H1 (cell line): ENCODE results near the gene GNAI2. TPM values are rescaled to one million over a fixed set of nuclear protein-coding genes. Genes with fewer than 3 reads are reported as not detected.

Source experiments
- BCL11A ChIP-seq, 2 experiments: IDR thresholded peaks; one replicate each; pipeline ENCODE4 v1.6.1; 2011; ENCODE audit warnings: low read depth in 2 of 2, low read length in 2 of 2, mild to moderate bottlenecking in 2 of 2
- CBX8 ChIP-seq: fragments of 300-800, 300-1000 bp; sonication (generic); IDR thresholded peaks from 2 replicates; pipeline ENCODE4 v1.7.1; 2016; ENCODE audit warnings: low read depth, low read length, borderline replicate concordance
- E2F6 ChIP-seq: IDR thresholded peaks from 2 replicates; pipeline ENCODE4 v1.6.1; 2012; ENCODE audit warnings: inconsistent platforms
- KDM5A ChIP-seq: fragments of 200-600 bp; IDR thresholded peaks from 2 replicates; pipeline ENCODE4 v1.7.1; 2012; ENCODE audit warnings: mild to moderate bottlenecking, low read length, inconsistent platforms, mixed read lengths
- PHF8 ChIP-seq: fragments of 200-600 bp; sonication (generic); conservative IDR thresholded peaks from 2 replicates; pipeline ENCODE4 v1.7.1; 2012; ENCODE audit warnings: low read depth, mild to moderate bottlenecking, inconsistent platforms, low read length, moderate library complexity
- POLR2A ChIP-seq, 2 experiments: IDR thresholded peaks; 1 replicate in 1 of 2; 2 replicates in 1 of 2; pipeline ENCODE4 v1.6.1; 2011; ENCODE audit warnings: low read depth in 2 of 2, low read length in 2 of 2, mild to moderate bottlenecking in 2 of 2; ENCODE audit errors: control extremely low read depth in 1 of 2
- POLR2AphosphoS5 ChIP-seq: IDR thresholded peaks from 2 replicates; pipeline ENCODE4 v1.6.1; 2011; ENCODE audit warnings: low read depth, low read length
- RBBP5 ChIP-seq: IDR thresholded peaks from 2 replicates; pipeline ENCODE4 v1.7.1; 2012; ENCODE audit warnings: low read depth, mild to moderate bottlenecking, inconsistent platforms, low read length, moderate library complexity, borderline replicate concordance
- RXRA ChIP-seq: IDR thresholded peaks from 2 replicates; pipeline ENCODE4 v1.6.1; 2011; ENCODE audit warnings: low read depth, mild to moderate bottlenecking, low read length, moderate library complexity; ENCODE audit not compliant: insufficient read depth
- SIX5 ChIP-seq: IDR thresholded peaks from 2 replicates; pipeline ENCODE4 v1.6.1; 2011; ENCODE audit warnings: mild to moderate bottlenecking, low read depth, low read length
- SP2 ChIP-seq: IDR thresholded peaks from 2 replicates; pipeline ENCODE4 v1.6.1; 2012; ENCODE audit warnings: mild to moderate bottlenecking, low read length, inconsistent platforms
- SRF ChIP-seq: IDR thresholded peaks from 2 replicates; pipeline ENCODE4 v1.6.1; 2011; ENCODE audit warnings: mild to moderate bottlenecking, low read depth, low read length, moderate library complexity
- TAF7 ChIP-seq: optimal IDR thresholded peaks from 2 replicates; pipeline ENCODE3; 2011; ENCODE audit warnings: low read depth, mild to moderate bottlenecking, inconsistent platforms, low read length, moderate library complexity, borderline replicate concordance
- TBP ChIP-seq: IDR thresholded peaks from 2 replicates; pipeline ENCODE4 v1.6.1; 2011; ENCODE audit warnings: low read depth, low read length, improper control_type of control experiment
- TCF12 ChIP-seq: IDR thresholded peaks from 2 replicates; pipeline ENCODE4 v1.6.1; 2011; ENCODE audit warnings: low read depth, mild to moderate bottlenecking, low read length
- polyA plus RNA-seq, 7 experiments: library from polyadenylated mRNA; depleted of rRNA in 3 of 7; stranded (reverse) in 5 of 7; unstranded in 2 of 7; fragments of >200 nt in 5 of 7; fragments of 200-250 nt in 2 of 7; gene quantifications; 1 replicate in 5 of 7; 2 replicates in 1 of 7; 4 replicates in 1 of 7; pipeline versions ENCODE4 v1.2.1 to v1.2.3, GENCODE V29; 2011 to 2013; ENCODE audit warnings: missing spikeins in 2 of 7, mixed read lengths in 2 of 7
- total RNA-seq: library from RNA; stranded (reverse); fragmentation: NEBNext Ultra II Directional; extraction: Animal tissue kit (Norgen Biotek cat#: 25700); gene quantifications from 2 replicates; pipeline ENCODE4 v1.2.1, GENCODE V29; 2021

Gene GNAI2
- total and polyA plus RNA-seq, 2 of the 8 experiments (the other 6 are each of a cell fraction or from before 2014, with no cell fraction given): 168 to 539 TPM

GRCh38 chr3:50227390-50228183 lies 8.4 kb upstream of the GNAI2 start (continued):
- TF ChIP-seq POLR2A (IDR thresholded peaks at IDR 0.05; ENCODE audit: control extremely low read depth in 1 of 2, low read depth in 2 of 2, low read length in 2 of 2) (peak in 1 of 2 experiments; percentile 53; a peak in 2 of 3 replicates), SIX5 (no peak), SP2 (peak; percentile 77), TAF7 (peak; percentile 62), RBBP5 (0 out of 2 replicates have a peak, but pooled peaks have one; percentile 56), POLR2AphosphoS5 (no peak), CBX8 (no peak), SRF (no peak), TBP (peak; percentile 49; the same call in 1 of the 2 replicates), KDM5A (peak; percentile 55; the same call in 1 of the 2 replicates), TCF12 (no peak), BCL11A (IDR thresholded peaks at IDR 0.05; ENCODE audit: low read depth in 2 of 2, low read length in 2 of 2) (no peak), E2F6 (peak; percentile 57), PHF8 (peak; percentile 61; the same call in 1 of the 2 replicates), RXRA (0 out of 2 replicates have a peak, but pooled peaks have one; percentile 53)
